CD4-positive, alpha-beta memory T cell (primary cell): Measurements from ENCODE around the gene TLX1. TPM values are rescaled to one million over a fixed set of nuclear protein-coding genes. Genes with fewer than 3 reads are reported as not detected.
A peak's percentile ranks its signal among the peaks of the same experiment; 100 is the strongest.

Experiments
- CTCF ChIA-PET: fragments of 350-600 bp; sonication (Branson Sonifier 250); formaldehyde crosslinking; loops from one replicate; lab custom pipeline; 2021; ENCODE audit warnings: inconsistent platforms; ENCODE audit not compliant: partially characterized antibody; lab: Charles Lee
- POLR2A ChIA-PET: fragments of 350-600 bp; sonication (Branson Sonifier 250); formaldehyde crosslinking; loops from one replicate; lab custom pipeline; 2021; ENCODE audit not compliant: partially characterized antibody; lab: Charles Lee
- DNase-seq, 5 donors: peaks; one replicate each; pipeline versions ENCODE4 v3.0.0 to v3.0.0-alpha.2; 2020 to 2022; ENCODE audit warnings: mixed read lengths in 1 of 5
- H3K27ac ChIP-seq: one replicate; pipeline ENCODE4 v1.7.0; 2013; ENCODE audit warnings: low read depth, low read length
- H3K27me3 ChIP-seq: 2 replicates; pipeline ENCODE4 v1.7.0; 2013; ENCODE audit warnings: mild to moderate bottlenecking, low read length, moderate library complexity; ENCODE audit not compliant: insufficient read depth
- H3K36me3 ChIP-seq: 2 replicates; pipeline ENCODE4 v1.7.0; 2013; ENCODE audit warnings: mild to moderate bottlenecking, low read length, moderate library complexity; ENCODE audit not compliant: insufficient read depth
- H3K4me1 ChIP-seq: 2 replicates; pipeline ENCODE4 v1.7.0; 2013; ENCODE audit warnings: mild to moderate bottlenecking, low read length, moderate library complexity; ENCODE audit not compliant: insufficient read depth
- H3K4me3 ChIP-seq, 2 donors: one replicate each; pipeline ENCODE4 v1.7.0; 2013; ENCODE audit warnings: low read length in 2 of 2, mild to moderate bottlenecking in 1 of 2
- H3K9me3 ChIP-seq, 2 donors: one replicate each; pipeline ENCODE4 v1.7.0; 2013; ENCODE audit warnings: low read length in 2 of 2, control low read depth in 1 of 2; ENCODE audit not compliant: control insufficient read depth in 1 of 2
- H3K27ac Mint-ChIP-seq, 7 donors: one replicate each; pipeline ENCODE4 v1.8.0; 2020 to 2021; ENCODE audit warnings: mixed read lengths in 7 of 7, mild to moderate bottlenecking in 6 of 7, inconsistent platforms in 3 of 7, moderate library complexity in 3 of 7
- H3K27me3 Mint-ChIP-seq, 2 donors: one replicate each; pipeline ENCODE4 v1.8.0; 2020 to 2021; ENCODE audit warnings: mixed read lengths in 2 of 2
- H3K36me3 Mint-ChIP-seq, 2 donors: one replicate each; pipeline ENCODE4 v1.8.0; 2020 to 2021; ENCODE audit warnings: mixed read lengths in 2 of 2, inconsistent platforms in 1 of 2, mild to moderate bottlenecking in 1 of 2
- H3K4me1 Mint-ChIP-seq, 4 donors: one replicate each; pipeline ENCODE4 v1.8.0; 2020 to 2021; ENCODE audit warnings: mixed read lengths in 4 of 4, mild to moderate bottlenecking in 1 of 4
- H3K4me3 Mint-ChIP-seq, 8 donors: one replicate each; pipeline ENCODE4 v1.8.0; 2020 to 2021; ENCODE audit warnings: mixed read lengths in 8 of 8, mild to moderate bottlenecking in 7 of 8, moderate library complexity in 6 of 8, inconsistent platforms in 3 of 8
- H3K9me3 Mint-ChIP-seq, 8 donors: one replicate each; pipeline ENCODE4 v1.8.0; 2020 to 2021; ENCODE audit warnings: mixed read lengths in 8 of 8, mild to moderate bottlenecking in 5 of 8, inconsistent platforms in 3 of 8, moderate library complexity in 1 of 8
- intact Hi-C: fragments of 100-400 bp; cut with micrococcal nuclease; formaldehyde crosslinking; loops from one replicate; pipeline ENCODE4 v1.15.1; 2023
- polyA plus RNA-seq, 2 donors: library from polyadenylated mRNA; unstranded; fragments of 300-500 nt; fragmentation: Illumina TruSeq; gene quantifications; one replicate each; pipeline ENCODE4 v1.2.3, GENCODE V29; 2021
- total RNA-seq, 2 experiments: library from RNA; stranded (reverse); gene quantifications; one replicate each; pipeline ENCODE4 v1.2.3, GENCODE V29; 2021

TLX1 gene
- total and polyA plus RNA-seq, 4 experiments from 2014 or later: not detected

GRCh38 chr10:101091546-101092290, 39.4 kb upstream of the TLX1 start:
- H3K4me1 Mint-ChIP-seq: no peaks in the 10 kb centered on the region
- peaks cover 28 to 50% of the 10 kb centered on the region in 2 donors for H3K27me3 Mint-ChIP-seq
- H3K27ac Mint-ChIP-seq: no peak overlapping the region
- peaks cover 14% of the 10 kb centered on the region for H3K27me3 ChIP-seq
- no peaks in the 10 kb centered on the region for H3K36me3 Mint-ChIP-seq
- POLR2A ChIA-PET: no interaction called here
- no peaks in the 10 kb centered on the region for H3K9me3 ChIP-seq
- H3K4me3 Mint-ChIP-seq: no peak overlapping the region
- intact Hi-C loops: no loop called here
- H3K9me3 Mint-ChIP-seq: no peaks in the 10 kb centered on the region
- no peaks in the 10 kb centered on the region for H3K4me1 ChIP-seq
- CTCF ChIA-PET: interaction anchor here (0.5 to 15.5 kb wide), 7 partner anchors 9 to 174 kb away, joined by 3 to 463 read pairs (median 3); no protein-coding TSS in a partner anchor
- no peak overlapping the region for H3K27ac ChIP-seq
- no peak for DNase-seq
- no peak overlapping the region for H3K4me3 ChIP-seq
- no peaks in the 10 kb centered on the region for H3K36me3 ChIP-seq

- ChIA-PET POLR2A (no interaction called here), CTCF (interaction anchor here (0.6 to 15.5 kb wide), 4 partner anchors 9 to 605 kb away, joined by 4 to 463 read pairs (median 6); no protein-coding TSS in a partner anchor)
- Histone ChIP-seq H3K36me3 (no peaks in the 10 kb centered on the region), H3K4me1 (no peaks in the 10 kb centered on the region), H3K9me3 (no peaks in the 10 kb centered on the region), H3K27ac (no peak overlapping the region), H3K27me3 (peaks cover 14% of the 10 kb centered on the region), H3K4me3 (no peak overlapping the region)
- Mint-ChIP-seq H3K9me3 (no peaks in the 10 kb centered on the region), H3K36me3 (no peaks in the 10 kb centered on the region), H3K4me3 (no peak overlapping the region), H3K4me1 (no peaks in the 10 kb centered on the region), H3K27ac (no peak overlapping the region), H3K27me3 (peaks cover 27 to 50% of the 10 kb centered on the region in 2 donors)
- DNase-seq: no peak
- intact Hi-C loops: no loop called here
These were observed 38.2 kb upstream of the TLX1 start for GRCh38 chr10:101092881-101093354.

- H3K4me1 Mint-ChIP-seq: no peaks in the 10 kb centered on the region
- no peaks in the 10 kb centered on the region for H3K36me3 Mint-ChIP-seq
- H3K9me3 Mint-ChIP-seq: no peaks in the 10 kb centered on the region
- Histone ChIP-seq H3K36me3 (no peaks in the 10 kb centered on the region), H3K27ac (no peak overlapping the region), H3K27me3 (peaks cover 6% of the 10 kb centered on the region), H3K4me3 (no peak overlapping the region), H3K9me3 (no peaks in the 10 kb centered on the region), H3K4me1 (no peaks in the 10 kb centered on the region)
- DNase-seq: no peak
- no peak overlapping the region for H3K4me3 Mint-ChIP-seq
- no peak overlapping the region for H3K27ac Mint-ChIP-seq
- peaks cover 23 to 48% of the 10 kb centered on the region in 2 donors for H3K27me3 Mint-ChIP-seq
- ChIA-PET CTCF (interaction anchor here (1.0 to 15.5 kb wide), 6 partner anchors 8 to 47 kb away, joined by 3 to 463 read pairs (median 6); no protein-coding TSS in a partner anchor), POLR2A (interaction anchor here (1.6 kb wide), 1 partner anchor 48 kb away, joined by 12 read pairs; no protein-coding TSS in a partner anchor)
- intact Hi-C loops: no loop called here
These were observed 36.8 kb upstream of the TLX1 start for GRCh38 chr10:101094121-101094879.

GRCh38 chr10:101095004-101095403, 36.1 kb upstream of the TLX1 start:
- ChIA-PET POLR2A (interaction anchor here (1.6 kb wide), 1 partner anchor 47 kb away, joined by 12 read pairs; no protein-coding TSS in a partner anchor), CTCF (interaction anchor here (1.0 to 15.5 kb wide), 18 partner anchors 8 to 162 kb away, joined by 3 to 463 read pairs (median 5); no protein-coding TSS in a partner anchor)
- no peaks in the 10 kb centered on the region for H3K9me3 ChIP-seq
- no peak overlapping the region for H3K4me3 ChIP-seq
- H3K36me3 ChIP-seq: no peaks in the 10 kb centered on the region
- Mint-ChIP-seq H3K4me1 (no peaks in the 10 kb centered on the region), H3K4me3 (no peak overlapping the region), H3K9me3 (no peaks in the 10 kb centered on the region), H3K27ac (peak overlapping the region in 1 of 7 donors; percentile 64), H3K36me3 (no peaks in the 10 kb centered on the region), H3K27me3 (peaks cover 30 to 54% of the 10 kb centered on the region in 2 donors)
- no peak for DNase-seq
- intact Hi-C loops: loop anchor here (1.0 kb wide), 1 partner anchor 47 kb away; no protein-coding TSS in a partner anchor
- no peaks in the 10 kb centered on the region for H3K4me1 ChIP-seq
- peaks cover 6% of the 10 kb centered on the region for H3K27me3 ChIP-seq
- H3K27ac ChIP-seq: no peak overlapping the region

- H3K36me3 ChIP-seq: no peaks in the 10 kb centered on the region
- CTCF ChIA-PET: interaction anchor here (0.9 to 15.5 kb wide), 26 partner anchors 8 to 162 kb away, joined by 3 to 463 read pairs (median 5); no protein-coding TSS in a partner anchor
- POLR2A ChIA-PET: interaction anchor here (0.7 to 1.6 kb wide), 2 partner anchors 45 to 46 kb away, joined by 3 to 12 read pairs; no protein-coding TSS in a partner anchor
- H3K4me1 ChIP-seq: no peaks in the 10 kb centered on the region
- H3K27me3 Mint-ChIP-seq: peaks cover 34 to 53% of the 10 kb centered on the region in 2 donors
- H3K27ac Mint-ChIP-seq: no peak overlapping the region
- no peak overlapping the region for H3K4me3 ChIP-seq
- no peaks in the 10 kb centered on the region for H3K9me3 ChIP-seq
- DNase-seq: peak; percentile 60 to 74 (median 64)
- no peak overlapping the region for H3K27ac ChIP-seq
- no peak overlapping the region for H3K4me3 Mint-ChIP-seq
- peaks cover 2% of the 10 kb centered on the region for H3K27me3 ChIP-seq
- intact Hi-C loops: loop anchor here (1.0 kb wide), 1 partner anchor 47 kb away; no protein-coding TSS in a partner anchor
- H3K36me3 Mint-ChIP-seq: no peaks in the 10 kb centered on the region
- H3K9me3 Mint-ChIP-seq: no peaks in the 10 kb centered on the region
- no peaks in the 10 kb centered on the region for H3K4me1 Mint-ChIP-seq
These were observed 35.4 kb upstream of the TLX1 start for GRCh38 chr10:101095550-101096213.

- Mint-ChIP-seq H3K4me3 (no peak overlapping the region), H3K36me3 (no peaks in the 10 kb centered on the region), H3K27me3 (peaks cover 33 to 49% of the 10 kb centered on the region in 2 donors), H3K27ac (no peak overlapping the region), H3K4me1 (no peaks in the 10 kb centered on the region), H3K9me3 (no peaks in the 10 kb centered on the region)
- no peaks in the 10 kb centered on the region for H3K36me3 ChIP-seq
- H3K4me3 ChIP-seq: no peak overlapping the region
- intact Hi-C loops: no loop called here
- H3K27ac ChIP-seq: no peak overlapping the region
- POLR2A ChIA-PET: no interaction called here
- CTCF ChIA-PET: interaction anchor here (0.9 to 15.5 kb wide), 24 partner anchors 8 to 161 kb away, joined by 3 to 463 read pairs (median 5); no protein-coding TSS in a partner anchor
- no peaks in the 10 kb centered on the region for H3K27me3 ChIP-seq
- DNase-seq: no peak
- no peaks in the 10 kb centered on the region for H3K4me1 ChIP-seq
- H3K9me3 ChIP-seq: no peaks in the 10 kb centered on the region
These were observed 34.7 kb upstream of the TLX1 start for GRCh38 chr10:101096378-101096777.
